BE2C (cell line): ENCODE measurements around the gene TMEM174.
A peak's percentile ranks its signal among the peaks of the same experiment; 100 is the strongest.

Experiments used
- DNase-seq: peaks from one replicate; pipeline ENCODE4 v3.0.0-alpha.2; 2020
- H3K27me3 ChIP-seq: fragments of 250-450 bp; sonication (Bioruptor Pico); 2 replicates; pipeline ENCODE4 v1.5.1; 2020; ENCODE audit warnings: mild to moderate bottlenecking
- H3K36me3 ChIP-seq: fragments of 250-450 bp; sonication (Bioruptor Pico); 2 replicates; pipeline ENCODE4 v1.5.1; 2020; ENCODE audit warnings: mild to moderate bottlenecking
- H3K4me1 ChIP-seq: fragments of 250-450 bp; sonication (Bioruptor Pico); 2 replicates; pipeline ENCODE4 v1.5.1; 2020
- H3K4me3 ChIP-seq: 2 replicates; pipeline ENCODE4 v1.5.1; 2011; ENCODE audit warnings: low read depth, low read length
- H3K9me3 ChIP-seq: fragments of 250-450 bp; sonication (Bioruptor Pico); 2 replicates; pipeline ENCODE4 v1.5.1; 2020
- CTCF ChIP-seq: IDR thresholded peaks from 2 replicates; pipeline ENCODE4 v1.5.1; 2012; ENCODE audit warnings: mild to moderate bottlenecking, low read depth, low read length

The TMEM174 gene

GRCh38 chr5:73182307-73182706 lies 9.3 kb downstream of the TMEM174 start:
- Histone ChIP-seq H3K27me3 (peaks cover 41% of the 10 kb centered on the region), H3K36me3 (no peaks in the 10 kb centered on the region), H3K4me3 (no peak overlapping the region), H3K9me3 (peaks cover 3% of the 10 kb centered on the region), H3K4me1 (no peaks in the 10 kb centered on the region)
- TF ChIP-seq CTCF: no peak
- no peak for DNase-seq

GRCh38 chr5:73183000-73183399 lies 10.0 kb downstream of the TMEM174 start:
- no peak for DNase-seq
- no peak for TF ChIP-seq CTCF
- Histone ChIP-seq H3K27me3 (peaks cover 34% of the 10 kb centered on the region), H3K4me1 (no peaks in the 10 kb centered on the region), H3K9me3 (peaks cover 3% of the 10 kb centered on the region), H3K4me3 (no peak overlapping the region), H3K36me3 (no peaks in the 10 kb centered on the region)

GRCh38 chr5:73183481-73183891 lies 10.5 kb downstream of the TMEM174 start:
- no peak overlapping the region for H3K4me3 ChIP-seq
- DNase-seq: no peak
- peaks cover 3% of the 10 kb centered on the region for H3K9me3 ChIP-seq
- no peak for TF ChIP-seq CTCF
- H3K36me3 ChIP-seq: no peaks in the 10 kb centered on the region
- peaks cover 31% of the 10 kb centered on the region for H3K27me3 ChIP-seq
- no peaks in the 10 kb centered on the region for H3K4me1 ChIP-seq

- Histone ChIP-seq H3K36me3 (no peaks in the 10 kb centered on the region), H3K27me3 (peaks cover 30% of the 10 kb centered on the region), H3K4me3 (no peak overlapping the region), H3K4me1 (no peaks in the 10 kb centered on the region; the same call in 1 of the 2 replicates), H3K9me3 (no peaks in the 10 kb centered on the region; the same call in none of the 2 replicates)
- no peak for DNase-seq
- TF ChIP-seq CTCF: no peak
These were observed 14.0 kb downstream of the TMEM174 start for GRCh38 chr5:73186976-73187375.

- TF ChIP-seq CTCF: no peak
- DNase-seq: no peak
- no peak overlapping the region for H3K4me3 ChIP-seq
- no peaks in the 10 kb centered on the region; the same call in none of the 2 replicates for H3K9me3 ChIP-seq
- no peaks in the 10 kb centered on the region; the same call in 1 of the 2 replicates for H3K4me1 ChIP-seq
- peaks cover 21% of the 10 kb centered on the region for H3K27me3 ChIP-seq
- H3K36me3 ChIP-seq: no peaks in the 10 kb centered on the region
These were observed 16.0 kb downstream of the TMEM174 start for GRCh38 chr5:73188764-73189531.

GRCh38 chr5:73189871-73190376 lies 16.9 kb downstream of the TMEM174 start:
- no peak for TF ChIP-seq CTCF
- peak; percentile 44 for DNase-seq
- Histone ChIP-seq H3K9me3 (no peaks in the 10 kb centered on the region; the same call in none of the 2 replicates), H3K27me3 (peaks cover 20% of the 10 kb centered on the region), H3K4me3 (no peak overlapping the region), H3K36me3 (no peaks in the 10 kb centered on the region), H3K4me1 (no peaks in the 10 kb centered on the region; the same call in 1 of the 2 replicates)
